Neural cell (in vitro differentiated cells): ENCODE measurements around the gene ODF4.

Source experiments
- EZH2 ChIP-seq: fragments of 200-600, 300-800 bp; shearing (Covaris generic), sonication (generic); IDR thresholded peaks from 2 replicates; pipeline ENCODE4 v1.6.1; 2014; ENCODE audit warnings: antibody characterized with exemption, low read length, borderline replicate concordance, mild to moderate bottlenecking; ENCODE audit not compliant: insufficient read depth, poor library complexity, severe bottlenecking
- TF ChIP-seq, protein P1 (sequence below): fragments of 450-650 bp; IDR thresholded peaks from 2 replicates; pipeline ENCODE4 v1.5.1; 2014; ENCODE audit warnings: antibody characterized with exemption, mild to moderate bottlenecking, moderate library complexity; ENCODE audit not compliant: poor library complexity, severe bottlenecking

DNA sequence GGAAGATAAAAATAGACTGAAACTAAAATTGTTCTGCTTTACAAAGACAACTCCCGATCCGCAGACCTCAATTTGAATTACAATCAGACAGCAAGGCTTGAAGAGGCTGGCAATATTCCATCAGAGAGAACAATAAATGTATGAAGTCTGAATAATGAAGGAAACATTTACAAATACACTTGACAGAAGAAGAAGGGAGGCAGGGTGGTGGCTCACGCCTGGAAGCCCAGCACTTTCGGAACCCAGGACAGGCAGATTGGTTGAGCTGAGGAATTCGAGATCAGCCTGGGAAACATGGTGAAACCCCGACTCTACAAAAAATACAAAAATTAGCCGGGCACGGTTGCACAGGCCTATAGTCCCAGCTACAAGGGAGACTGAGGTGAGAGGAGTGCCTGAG lies 14.6 kb downstream of the ODF4 start:
- TF ChIP-seq, protein P1, sequence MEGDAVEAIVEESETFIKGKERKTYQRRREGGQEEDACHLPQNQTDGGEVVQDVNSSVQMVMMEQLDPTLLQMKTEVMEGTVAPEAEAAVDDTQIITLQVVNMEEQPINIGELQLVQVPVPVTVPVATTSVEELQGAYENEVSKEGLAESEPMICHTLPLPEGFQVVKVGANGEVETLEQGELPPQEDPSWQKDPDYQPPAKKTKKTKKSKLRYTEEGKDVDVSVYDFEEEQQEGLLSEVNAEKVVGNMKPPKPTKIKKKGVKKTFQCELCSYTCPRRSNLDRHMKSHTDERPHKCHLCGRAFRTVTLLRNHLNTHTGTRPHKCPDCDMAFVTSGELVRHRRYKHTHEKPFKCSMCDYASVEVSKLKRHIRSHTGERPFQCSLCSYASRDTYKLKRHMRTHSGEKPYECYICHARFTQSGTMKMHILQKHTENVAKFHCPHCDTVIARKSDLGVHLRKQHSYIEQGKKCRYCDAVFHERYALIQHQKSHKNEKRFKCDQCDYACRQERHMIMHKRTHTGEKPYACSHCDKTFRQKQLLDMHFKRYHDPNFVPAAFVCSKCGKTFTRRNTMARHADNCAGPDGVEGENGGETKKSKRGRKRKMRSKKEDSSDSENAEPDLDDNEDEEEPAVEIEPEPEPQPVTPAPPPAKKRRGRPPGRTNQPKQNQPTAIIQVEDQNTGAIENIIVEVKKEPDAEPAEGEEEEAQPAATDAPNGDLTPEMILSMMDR = no peak
- TF ChIP-seq EZH2 = no peak
